Body of pancreas (tissue), 4 donors: ENCODE data around the gene MARS1. TPM values are rescaled to one million over a fixed set of nuclear protein-coding genes. Genes with fewer than 3 reads are reported as not detected.

Experiments used
- ATAC-seq: fragments of 150-250 bp; one replicate; pipeline ENCODE4 v1.9.1; 2016
- DNase-seq, 4 donors: peaks; one replicate each; pipeline ENCODE4 v3.0.0-alpha.2; 2019
- H3K27ac ChIP-seq, 4 donors: fragments of 200-600 bp; sonication (generic); 1 replicate in 3 of 4; 2 replicates in 1 of 4; pipeline versions ENCODE4 v1.5.1 to v1.6.1; 2016 to 2019; ENCODE audit warnings: mild to moderate bottlenecking in 1 of 4, mixed read lengths in 1 of 4, moderate library complexity in 1 of 4
- H3K27me3 ChIP-seq, 2 donors: fragments of 200-600 bp; sonication (generic); one replicate each; pipeline ENCODE4 v1.6.0; 2016; ENCODE audit warnings: mild to moderate bottlenecking in 1 of 2
- H3K36me3 ChIP-seq, 2 donors: fragments of 200-600 bp; sonication (generic); replicated peaks in 1 of 2; 2 replicates each; pipeline ENCODE4 v1.5.1; 2016; ENCODE audit warnings: low read depth in 2 of 2; ENCODE audit not compliant: insufficient read depth in 1 of 2
- H3K4me1 ChIP-seq: fragments of 200-600 bp; sonication (generic); one replicate; pipeline ENCODE4 v1.6.0; 2016
- H3K4me3 ChIP-seq, 2 donors: fragments of 200-600 bp; sonication (generic); 1 replicate in 1 of 2; 2 replicates in 1 of 2; pipeline ENCODE4 v1.5.1; 2016 to 2019
- H3K9me3 ChIP-seq, 3 donors: fragments of 200-600 bp; sonication (generic); 1 replicate in 2 of 3; 2 replicates in 1 of 3; pipeline ENCODE4 v1.5.1; 2016
- POLR2A ChIP-seq, 3 donors: fragments of 450-650 bp; IDR thresholded peaks; one replicate each; pipeline ENCODE4 v1.6.1; 2016; ENCODE audit warnings: antibody characterized with exemption in 3 of 3, mild to moderate bottlenecking in 2 of 3
- WGBS, 2 donors: methylation state at CpG; one replicate each; pipeline ENCODE4 v1.1.5; 2017; 5-methylcytosine and 5-hydroxymethylcytosine counted together
- intact Hi-C: fragments of 100-400 bp; cut with DNase I; formaldehyde crosslinking; loops from one replicate; pipeline ENCODE4 v1.15.1; 2023
- total RNA-seq, 2 donors: library from RNA; depleted of rRNA; stranded (reverse); fragments of >200 nt; gene quantifications; one replicate each; pipeline ENCODE4 v1.1.0, GENCODE V29; 2016
- TF ChIP-seq, protein P1 (sequence below), 7 experiments: fragments of 450-650 bp in 4 of 7; fragments of 200-600 bp in 3 of 7; sonication (generic) in 3 of 7; IDR thresholded peaks; one replicate each; pipeline ENCODE4 v1.5.1; 2016 to 2019; ENCODE audit warnings: antibody characterized with exemption in 7 of 7

MARS1 gene
- total RNA-seq, 2 donors from 2014 or later = 61.7 to 103 TPM

DNA sequence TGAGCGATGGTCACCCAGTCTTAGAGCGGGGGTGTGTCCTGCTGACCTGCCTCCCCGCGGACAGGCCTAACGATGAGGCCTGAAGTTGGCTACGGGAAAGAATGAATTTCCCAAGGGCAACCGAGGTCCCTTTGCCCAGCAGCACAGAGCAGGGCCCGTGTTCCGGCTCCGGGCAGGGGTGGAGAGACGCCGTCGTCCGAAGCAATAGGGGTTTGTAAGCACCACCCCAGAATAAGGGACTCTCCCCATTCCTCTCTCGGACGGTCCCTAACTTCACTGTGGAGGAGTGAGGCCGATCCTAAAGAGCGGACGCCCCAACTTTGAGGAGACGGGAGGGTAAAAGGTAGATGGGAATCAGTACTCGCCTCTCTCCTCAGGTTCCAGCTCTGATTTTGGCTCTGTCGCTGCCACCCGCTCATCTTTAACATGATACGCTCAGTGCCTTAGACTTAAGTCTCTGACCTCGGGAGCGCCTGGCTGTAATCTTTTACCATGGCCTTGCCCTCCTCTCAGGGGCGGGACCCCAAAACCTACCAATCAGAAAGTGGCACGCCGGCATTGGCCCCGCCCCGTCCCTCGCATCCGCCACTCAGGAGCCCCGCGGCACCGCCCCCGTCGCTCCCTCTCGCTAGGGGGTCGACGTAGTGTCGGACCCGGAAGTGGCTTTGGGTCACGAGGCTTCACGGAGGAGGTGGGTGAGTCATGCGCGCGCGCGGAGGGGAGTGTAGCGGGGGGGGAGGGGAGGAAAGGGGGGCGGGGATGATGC, 32.4 kb downstream of the MARS1 start, which contains the start of gene DDIT3:
DDIT3 (minus strand) TSS at position 462 of the 766 bp plus-strand sequence. CDS start 3,108 bp downstream, outside the sequence.
- H3K36me3 ChIP-seq = peaks cover 0 to 16% of the 10 kb centered on the region in 2 donors
- peak within 1 kb of the TSS; percentile 35 to 94 for H3K4me3 ChIP-seq
- peak; percentile 100 for DNase-seq
- H3K9me3 ChIP-seq = no peaks in the 10 kb centered on the region
- ATAC-seq = peak; percentile 81
- 0% methylated on average over 41 to 52 of the region's 52 CpGs for WGBS, 2 donors
- H3K27me3 ChIP-seq = no peaks in the 10 kb centered on the region
- peaks cover 71% of the 10 kb centered on the region for H3K4me1 ChIP-seq
- intact Hi-C loops = no loop called here
- peak within 1 kb of the TSS; percentile 95 to 99 (median 98) for H3K27ac ChIP-seq
- peak; percentile 99 to 100 (median 100) for TF ChIP-seq POLR2A (IDR thresholded peaks at IDR 0.05)
- TF ChIP-seq, protein P1, sequence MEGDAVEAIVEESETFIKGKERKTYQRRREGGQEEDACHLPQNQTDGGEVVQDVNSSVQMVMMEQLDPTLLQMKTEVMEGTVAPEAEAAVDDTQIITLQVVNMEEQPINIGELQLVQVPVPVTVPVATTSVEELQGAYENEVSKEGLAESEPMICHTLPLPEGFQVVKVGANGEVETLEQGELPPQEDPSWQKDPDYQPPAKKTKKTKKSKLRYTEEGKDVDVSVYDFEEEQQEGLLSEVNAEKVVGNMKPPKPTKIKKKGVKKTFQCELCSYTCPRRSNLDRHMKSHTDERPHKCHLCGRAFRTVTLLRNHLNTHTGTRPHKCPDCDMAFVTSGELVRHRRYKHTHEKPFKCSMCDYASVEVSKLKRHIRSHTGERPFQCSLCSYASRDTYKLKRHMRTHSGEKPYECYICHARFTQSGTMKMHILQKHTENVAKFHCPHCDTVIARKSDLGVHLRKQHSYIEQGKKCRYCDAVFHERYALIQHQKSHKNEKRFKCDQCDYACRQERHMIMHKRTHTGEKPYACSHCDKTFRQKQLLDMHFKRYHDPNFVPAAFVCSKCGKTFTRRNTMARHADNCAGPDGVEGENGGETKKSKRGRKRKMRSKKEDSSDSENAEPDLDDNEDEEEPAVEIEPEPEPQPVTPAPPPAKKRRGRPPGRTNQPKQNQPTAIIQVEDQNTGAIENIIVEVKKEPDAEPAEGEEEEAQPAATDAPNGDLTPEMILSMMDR (IDR thresholded peaks at IDR 0.05) = peak in 1 of 7 experiments; percentile 5

DNA sequence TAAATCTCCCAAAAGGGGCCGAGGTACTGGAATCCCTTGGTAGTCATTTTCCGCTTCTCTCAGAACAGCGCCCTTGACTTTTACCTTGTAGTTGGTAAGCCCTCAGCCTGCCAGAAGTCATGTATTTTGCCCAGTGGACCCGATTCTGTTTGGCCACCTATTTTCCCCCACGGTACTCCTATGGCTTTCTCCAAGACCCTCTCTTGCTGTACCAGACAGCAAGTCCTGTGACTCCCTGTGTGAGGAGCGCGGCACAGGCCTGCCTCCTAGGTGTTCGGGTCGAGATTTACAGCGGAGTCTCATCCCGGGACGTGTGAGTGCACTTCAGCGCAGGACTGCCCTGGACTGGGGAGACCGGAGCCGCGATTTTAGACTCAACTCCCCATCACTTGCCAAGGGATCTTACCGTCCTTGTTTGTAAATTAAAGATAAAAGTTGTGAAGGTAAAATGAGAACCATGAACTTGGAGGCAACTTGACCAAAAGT, 33.7 kb downstream of the MARS1 start:
- Histone ChIP-seq H3K36me3 (peaks cover 0 to 9% of the 10 kb centered on the region in 2 donors), H3K4me1 (peaks cover 73% of the 10 kb centered on the region), H3K27me3 (no peaks in the 10 kb centered on the region), H3K27ac (peak overlapping the region; percentile 95 to 99 (median 98)), H3K9me3 (no peaks in the 10 kb centered on the region), H3K4me3 (no peak overlapping the region)
- DNase-seq (peak; percentile 51 to 59 (median 54)), ATAC-seq (no peak)
- TF ChIP-seq POLR2A (IDR thresholded peaks at IDR 0.05) = no peak
- TF ChIP-seq, protein P1 (IDR thresholded peaks at IDR 0.05) = peak in 1 of 7 experiments; percentile 1
- 30 to 33% methylated on average over 17 of the region's 17 CpGs for WGBS, 2 donors
- intact Hi-C loops = no loop called here

DNA sequence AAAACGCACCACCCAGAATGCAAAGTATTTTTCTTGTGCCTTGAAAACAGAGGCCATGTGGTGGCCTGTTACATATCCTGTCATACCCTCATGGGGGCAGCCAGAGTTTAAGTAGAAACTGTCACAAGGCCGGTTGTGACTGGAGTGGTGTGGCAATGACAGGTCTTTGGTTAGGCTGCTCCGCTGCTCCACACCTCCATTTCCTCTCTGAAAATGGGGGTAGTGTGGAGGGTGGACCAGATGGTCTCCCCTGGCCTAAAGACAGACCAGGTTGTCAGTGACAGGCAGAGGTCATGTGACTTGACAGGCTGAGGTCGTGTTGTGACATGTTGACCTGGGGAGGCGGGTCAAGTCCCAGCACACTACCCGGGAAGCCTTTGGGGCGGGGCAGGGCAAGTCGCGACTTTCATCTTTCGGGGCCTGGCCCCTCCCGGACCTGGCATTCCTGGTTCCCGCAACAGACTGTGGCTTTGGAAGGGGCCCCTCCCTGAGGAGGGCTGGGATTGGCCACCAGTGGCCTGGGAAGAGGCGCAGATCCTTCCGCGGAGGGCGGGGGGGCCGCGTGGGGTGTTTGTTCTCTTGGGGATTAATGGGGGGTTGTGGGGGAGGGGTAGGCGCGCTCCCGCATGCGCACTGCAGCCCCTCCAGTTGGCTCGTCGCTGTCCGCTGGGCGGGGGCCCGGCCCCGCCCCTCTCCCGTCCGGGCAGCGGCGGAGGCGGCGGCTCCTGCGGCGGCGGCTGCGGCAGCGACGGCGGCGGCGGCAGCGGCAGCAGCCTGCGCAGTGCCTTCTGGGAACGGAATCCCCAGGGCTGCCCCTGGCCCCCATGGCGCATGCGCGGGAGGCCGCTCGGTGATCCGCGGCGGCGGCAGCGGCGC, 34.4 kb downstream of the MARS1 start, which contains the start of gene MBD6:
MBD6 (plus strand) TSS at position 814 of the 876 bp plus-strand sequence. CDS start 1,480 bp downstream, outside the sequence.
- 0 to 1% methylated on average over 19 to 52 of the region's 57 CpGs for WGBS, 2 donors
- peak; percentile 58 for ATAC-seq
- intact Hi-C loops = no loop called here

More for the DNA sequence above, 34.4 kb downstream of the MARS1 start, which contains the start of gene MBD6:
- Histone ChIP-seq H3K4me1 (peaks cover 67% of the 10 kb centered on the region), H3K4me3 (peak within 1 kb of the TSS; percentile 37 to 96), H3K27ac (peak within 1 kb of the TSS; percentile 95 to 99 (median 98)), H3K36me3 (peaks cover 0 to 6% of the 10 kb centered on the region in 2 donors), H3K9me3 (no peaks in the 10 kb centered on the region), H3K27me3 (no peaks in the 10 kb centered on the region)
- peak; percentile 94 to 96 (median 95) for DNase-seq
- peak; percentile 54 to 80 (median 79) for TF ChIP-seq POLR2A (IDR thresholded peaks at IDR 0.05)
- TF ChIP-seq, protein P1 (IDR thresholded peaks at IDR 0.05) = peak in 1 of 7 experiments; percentile 2
